Stomach (tissue), 4 donors: ENCODE results near the gene KBTBD3.

Experiments used
- POLR2A ChIP-seq, 4 donors: fragments of 450-650 bp; IDR thresholded peaks; one replicate each; pipeline ENCODE4 v1.6.1; 2016; ENCODE audit warnings: antibody characterized with exemption in 4 of 4, control low read depth in 2 of 4, mild to moderate bottlenecking in 1 of 4, moderate library complexity in 1 of 4
- TF ChIP-seq, protein P1 (sequence below), 7 experiments: fragments of 450-650 bp in 4 of 7; fragments of 200-600 bp in 3 of 7; sonication (generic) in 3 of 7; IDR thresholded peaks; one replicate each; pipeline ENCODE4 v1.5.1; 2016 to 2019; ENCODE audit warnings: antibody characterized with exemption in 7 of 7, control low read depth in 2 of 7, mild to moderate bottlenecking in 1 of 7

DNA sequence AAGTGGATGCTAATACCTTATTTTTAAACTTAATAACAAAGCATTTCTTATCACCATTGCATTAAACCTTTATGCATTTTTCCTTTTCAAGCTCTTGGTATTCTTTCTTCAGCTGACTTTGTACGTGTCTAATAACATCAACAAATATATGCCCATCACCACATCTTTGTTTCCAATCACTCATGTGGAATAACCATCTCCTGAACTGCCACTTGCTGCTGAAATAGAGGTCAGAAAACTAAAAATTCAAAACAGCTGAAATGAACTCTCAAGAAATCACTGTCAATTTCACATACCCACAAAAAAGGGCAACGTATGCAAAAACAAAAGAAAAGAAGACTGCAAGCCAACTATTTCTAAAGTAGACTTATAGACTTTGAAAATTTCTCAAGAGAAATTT is 62.5 kb downstream of the KBTBD3 start:
- no peak for TF ChIP-seq POLR2A (IDR thresholded peaks at IDR 0.05)
- TF ChIP-seq, protein P1, sequence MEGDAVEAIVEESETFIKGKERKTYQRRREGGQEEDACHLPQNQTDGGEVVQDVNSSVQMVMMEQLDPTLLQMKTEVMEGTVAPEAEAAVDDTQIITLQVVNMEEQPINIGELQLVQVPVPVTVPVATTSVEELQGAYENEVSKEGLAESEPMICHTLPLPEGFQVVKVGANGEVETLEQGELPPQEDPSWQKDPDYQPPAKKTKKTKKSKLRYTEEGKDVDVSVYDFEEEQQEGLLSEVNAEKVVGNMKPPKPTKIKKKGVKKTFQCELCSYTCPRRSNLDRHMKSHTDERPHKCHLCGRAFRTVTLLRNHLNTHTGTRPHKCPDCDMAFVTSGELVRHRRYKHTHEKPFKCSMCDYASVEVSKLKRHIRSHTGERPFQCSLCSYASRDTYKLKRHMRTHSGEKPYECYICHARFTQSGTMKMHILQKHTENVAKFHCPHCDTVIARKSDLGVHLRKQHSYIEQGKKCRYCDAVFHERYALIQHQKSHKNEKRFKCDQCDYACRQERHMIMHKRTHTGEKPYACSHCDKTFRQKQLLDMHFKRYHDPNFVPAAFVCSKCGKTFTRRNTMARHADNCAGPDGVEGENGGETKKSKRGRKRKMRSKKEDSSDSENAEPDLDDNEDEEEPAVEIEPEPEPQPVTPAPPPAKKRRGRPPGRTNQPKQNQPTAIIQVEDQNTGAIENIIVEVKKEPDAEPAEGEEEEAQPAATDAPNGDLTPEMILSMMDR (IDR thresholded peaks at IDR 0.05): no peak
